Measurements from ENCODE around the gene SV2A. TPM values are rescaled to one million over a fixed set of nuclear protein-coding genes. Genes with fewer than 3 reads are reported as not detected.

SV2A gene
- total RNA-seq, 6 experiments from 2014 or later = 0.12 to 0.50 (median 0.25) TPM

GRCh38 chr1:149933208-149933607, 15.6 kb upstream of the SV2A start:
- no peak overlapping the region for H3K4me3 ChIP-seq
- H3K4me1 ChIP-seq = peaks cover 0 to 13% (median 3%) of the 10 kb centered on the region in 4 donors
- H3K27me3 ChIP-seq = no peaks in the 10 kb centered on the region
- WGBS (ENCODE audit: insufficient coverage, low coverage, low lambda C conversion rate, missing lambda C conversion rate) = 100% methylated on average over 1 of the region's 4 CpGs
- ATAC-seq = no peak
- H3K9me3 ChIP-seq = no peaks in the 10 kb centered on the region
- no peak overlapping the region for H3K27ac ChIP-seq
- no peaks in the 10 kb centered on the region for H3K36me3 ChIP-seq
- no peak for TF ChIP-seq POLR2A (IDR thresholded peaks at IDR 0.05)
- no peak for TF ChIP-seq CTCF (IDR thresholded peaks at IDR 0.05)
- no peak for DNase-seq
- intact Hi-C loops (cut with DNase I) = no loop called here

- H3K36me3 ChIP-seq = no peaks in the 10 kb centered on the region
- no peak for DNase-seq
- no peak overlapping the region for H3K27ac ChIP-seq
- no peak overlapping the region for H3K4me3 ChIP-seq
- ATAC-seq = no peak
- H3K27me3 ChIP-seq = no peaks in the 10 kb centered on the region
- WGBS (ENCODE audit: insufficient coverage, low coverage, low lambda C conversion rate, missing lambda C conversion rate) = 89% methylated on average over 3 of the region's 8 CpGs
- intact Hi-C loops (cut with DNase I) = no loop called here
- TF ChIP-seq CTCF (IDR thresholded peaks at IDR 0.05) (no peak), POLR2A (IDR thresholded peaks at IDR 0.05) (no peak)
- H3K4me1 ChIP-seq = peaks cover 0 to 9% (median 3%) of the 10 kb centered on the region in 4 donors
- H3K9me3 ChIP-seq = no peaks in the 10 kb centered on the region
These were observed 14.8 kb upstream of the SV2A start for GRCh38 chr1:149932474-149932873.

DNA sequence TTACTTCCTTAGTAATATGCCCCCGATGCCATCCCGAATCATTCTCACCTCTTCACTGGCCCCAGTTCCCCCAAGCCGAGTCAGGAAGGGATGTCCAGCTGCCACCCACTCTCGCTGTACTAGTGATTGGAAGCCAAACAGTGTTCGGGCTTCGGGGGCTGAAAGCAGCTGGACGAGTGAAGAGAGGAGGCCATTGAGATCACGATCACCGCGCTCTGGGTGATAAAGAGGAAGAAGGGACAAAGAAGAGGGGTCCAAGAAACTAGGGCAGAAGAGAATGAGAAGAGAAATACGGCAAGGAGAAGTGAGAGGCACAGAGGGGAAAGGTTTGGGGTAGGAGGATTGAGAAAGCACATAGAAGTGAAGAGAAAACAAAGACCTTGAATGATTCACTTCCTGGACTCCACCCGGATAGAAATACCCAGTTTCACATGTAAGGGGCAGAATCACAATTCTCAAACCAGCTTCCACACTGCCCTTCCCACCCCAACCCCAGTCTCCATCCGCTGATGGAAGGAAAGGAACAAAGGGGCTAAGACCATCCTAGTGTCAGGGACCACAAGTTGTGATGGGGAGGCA, 13.7 kb upstream of the SV2A start:
- Histone ChIP-seq H3K36me3 (peaks cover 0 to 1% (median 0%) of the 10 kb centered on the region in 4 donors), H3K4me1 (peaks cover 0 to 13% (median 5%) of the 10 kb centered on the region in 4 donors), H3K9me3 (no peaks in the 10 kb centered on the region), H3K27me3 (no peaks in the 10 kb centered on the region), H3K27ac (no peak overlapping the region), H3K4me3 (no peak overlapping the region)
- intact Hi-C loops (cut with DNase I) = no loop called here
- DNase-seq = no peak
- ATAC-seq = no peak
- TF ChIP-seq CTCF (IDR thresholded peaks at IDR 0.05) (no peak), POLR2A (IDR thresholded peaks at IDR 0.05) (no peak)
- 81% methylated on average over 11 of the region's 13 CpGs for WGBS (ENCODE audit: insufficient coverage, low coverage, low lambda C conversion rate, missing lambda C conversion rate)

GRCh38 chr1:149929856-149930255, 12.2 kb upstream of the SV2A start:
- WGBS (ENCODE audit: insufficient coverage, low coverage, low lambda C conversion rate, missing lambda C conversion rate) = 73% methylated on average over 2 of the region's 2 CpGs
- Histone ChIP-seq H3K4me3 (no peak overlapping the region), H3K9me3 (no peaks in the 10 kb centered on the region), H3K4me1 (peaks cover 0 to 10% (median 3%) of the 10 kb centered on the region in 4 donors), H3K27me3 (no peaks in the 10 kb centered on the region), H3K27ac (no peak overlapping the region), H3K36me3 (peaks cover under 1 to 16% (median 8%) of the 10 kb centered on the region in 4 donors)
- DNase-seq = no peak
- no peak for ATAC-seq
- intact Hi-C loops (cut with DNase I) = no loop called here
- no peak for TF ChIP-seq POLR2A (IDR thresholded peaks at IDR 0.05)
- no peak for TF ChIP-seq CTCF (IDR thresholded peaks at IDR 0.05)

Measured in right lobe of liver (tissue), 6 donors.